ENCODE data around the gene PFN2.
A peak's percentile ranks its signal among the peaks of the same experiment; 100 is the strongest.

DNA sequence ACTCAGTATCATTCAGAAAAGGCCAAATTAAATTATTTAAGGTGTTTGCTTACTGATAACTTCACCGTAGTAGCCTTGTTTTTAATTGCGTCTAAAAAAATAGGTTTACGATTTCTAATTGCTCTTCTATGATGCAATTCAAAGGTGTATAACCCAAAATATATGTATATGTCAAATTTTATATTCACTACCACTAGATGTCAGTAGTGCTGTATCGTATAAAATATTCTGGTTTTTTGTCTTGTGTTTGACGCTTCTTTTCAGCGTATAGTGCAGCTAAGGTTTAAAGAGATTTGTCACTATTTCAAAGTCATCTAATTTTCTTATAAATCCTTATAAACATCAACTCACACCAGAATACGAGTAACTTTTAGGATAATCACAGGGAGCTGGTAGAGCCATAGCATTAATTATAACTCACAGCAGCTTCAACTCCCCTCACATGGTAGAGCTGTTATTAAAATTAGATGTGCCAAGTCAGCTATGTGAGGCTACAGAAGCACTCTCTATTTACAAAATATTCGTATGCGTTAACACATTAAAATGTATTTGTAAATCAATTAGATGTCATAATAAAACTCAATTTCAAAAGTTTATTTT lies 3.5 kb downstream of the PFN2 start:
- TF ChIP-seq POLR2A (IDR thresholded peaks at IDR 0.05) (no peak), POLR2AphosphoS5 (IDR thresholded peaks at IDR 0.05) (no peak), EP300 (IDR thresholded peaks at IDR 0.05) (no peak)
- TF ChIP-seq, protein P1, sequence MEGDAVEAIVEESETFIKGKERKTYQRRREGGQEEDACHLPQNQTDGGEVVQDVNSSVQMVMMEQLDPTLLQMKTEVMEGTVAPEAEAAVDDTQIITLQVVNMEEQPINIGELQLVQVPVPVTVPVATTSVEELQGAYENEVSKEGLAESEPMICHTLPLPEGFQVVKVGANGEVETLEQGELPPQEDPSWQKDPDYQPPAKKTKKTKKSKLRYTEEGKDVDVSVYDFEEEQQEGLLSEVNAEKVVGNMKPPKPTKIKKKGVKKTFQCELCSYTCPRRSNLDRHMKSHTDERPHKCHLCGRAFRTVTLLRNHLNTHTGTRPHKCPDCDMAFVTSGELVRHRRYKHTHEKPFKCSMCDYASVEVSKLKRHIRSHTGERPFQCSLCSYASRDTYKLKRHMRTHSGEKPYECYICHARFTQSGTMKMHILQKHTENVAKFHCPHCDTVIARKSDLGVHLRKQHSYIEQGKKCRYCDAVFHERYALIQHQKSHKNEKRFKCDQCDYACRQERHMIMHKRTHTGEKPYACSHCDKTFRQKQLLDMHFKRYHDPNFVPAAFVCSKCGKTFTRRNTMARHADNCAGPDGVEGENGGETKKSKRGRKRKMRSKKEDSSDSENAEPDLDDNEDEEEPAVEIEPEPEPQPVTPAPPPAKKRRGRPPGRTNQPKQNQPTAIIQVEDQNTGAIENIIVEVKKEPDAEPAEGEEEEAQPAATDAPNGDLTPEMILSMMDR (IDR thresholded peaks at IDR 0.05) = peak; percentile 34 to 55 (median 52)

Data from sigmoid colon (tissue), 4 donors.